ENCODE measurements around the gene SRP54.
A peak's percentile ranks its signal among the peaks of the same experiment; 100 is the strongest.
"Not testable (repeated sequence)": the region's sequence is repeated elsewhere in the genome, so short reads cannot be mapped to it uniquely, and the experiment has no call there.

Gene SRP54

GRCh38 chr14:34985740-34986139, 2.9 kb downstream of the SRP54 start:
- no peak for DNase-seq

DNA sequence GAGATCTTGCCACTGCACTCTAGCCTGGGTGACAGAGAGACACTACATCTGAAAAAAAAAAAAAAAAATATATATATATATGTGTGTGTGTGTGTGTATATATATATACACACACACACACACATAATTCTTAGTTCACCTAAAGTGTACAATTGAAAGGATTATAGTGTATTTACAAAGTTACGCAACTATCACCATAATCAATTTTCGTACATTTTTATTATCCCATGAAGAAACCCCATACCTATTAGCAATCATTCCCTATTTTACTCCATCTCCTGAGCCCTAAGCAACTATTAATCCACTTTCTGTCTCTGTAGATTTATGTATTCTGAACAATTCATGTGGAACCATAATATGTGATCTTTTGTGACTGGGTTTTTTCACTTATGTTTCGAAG, 4.4 kb downstream of the SRP54 start:
- no peak for DNase-seq

- DNase-seq, result no peak
Measured at GRCh38 chr14:34989762-34990161, 7.0 kb downstream of the SRP54 start.

DNA sequence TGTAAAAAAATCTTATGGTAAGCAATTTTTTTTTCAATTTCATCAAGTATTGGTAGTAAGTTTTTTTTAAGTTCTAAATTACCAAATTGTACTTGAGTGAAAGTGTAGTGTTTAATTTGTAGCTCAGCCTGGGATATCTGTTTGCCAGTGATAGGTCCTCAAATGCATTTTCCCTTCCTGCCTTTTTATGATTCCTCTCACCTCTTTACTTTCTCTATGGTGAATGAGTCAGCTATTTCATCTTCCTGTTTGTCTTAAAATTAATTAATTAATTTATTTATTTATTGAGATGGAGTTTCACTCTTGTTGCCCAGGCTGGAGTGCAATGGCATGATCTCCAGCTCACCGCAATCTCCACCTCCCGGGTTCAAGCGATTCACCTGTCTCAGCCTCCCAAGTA, 10.6 kb downstream of the SRP54 start:
- DNase-seq, result no peak

GRCh38 chr14:34994668-34995067, 11.9 kb downstream of the SRP54 start:
- DNase-seq, result no peak

- no peak for DNase-seq
Measured at GRCh38 chr14:34997762-34998161, 15.0 kb downstream of the SRP54 start.

DNA sequence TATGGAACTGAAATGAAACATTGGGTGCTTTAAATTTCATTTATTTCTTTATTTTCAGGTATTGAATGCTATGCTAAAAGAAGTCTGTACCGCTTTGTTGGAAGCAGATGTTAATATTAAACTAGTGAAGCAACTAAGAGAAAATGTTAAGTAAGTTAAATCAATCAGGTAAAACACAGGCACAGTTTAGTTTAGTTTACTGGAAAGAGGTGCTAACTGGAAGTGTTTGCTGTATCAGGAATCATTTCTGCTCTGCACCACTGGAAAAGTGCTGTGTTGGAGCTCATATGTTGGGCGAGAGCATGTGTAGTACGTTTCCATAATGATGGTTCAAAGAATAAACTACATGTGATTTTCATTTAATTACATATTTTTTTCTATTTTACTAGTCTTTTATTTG, 16.7 kb downstream of the SRP54 start:
- DNase-seq, result no peak

DNA sequence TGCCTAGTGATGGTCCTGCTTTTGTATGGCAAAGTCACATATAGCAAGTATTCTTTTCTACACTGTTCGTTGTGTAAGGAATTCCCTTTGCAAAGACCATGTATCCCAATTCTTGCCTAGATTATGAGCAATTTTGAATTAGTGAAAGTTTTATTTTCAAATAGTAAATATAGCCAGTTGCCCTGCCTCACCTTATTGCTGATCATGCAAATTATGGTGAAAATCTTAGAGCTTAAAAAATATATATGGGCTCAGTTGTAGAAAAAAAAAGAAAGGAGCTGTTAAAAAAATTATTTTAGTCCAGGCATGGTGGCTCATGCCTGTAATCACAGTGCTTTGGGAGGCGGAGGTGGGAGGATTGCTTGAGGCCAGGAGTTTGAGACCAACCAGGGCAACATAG, 18.8 kb downstream of the SRP54 start:
- no peak for DNase-seq

DNA sequence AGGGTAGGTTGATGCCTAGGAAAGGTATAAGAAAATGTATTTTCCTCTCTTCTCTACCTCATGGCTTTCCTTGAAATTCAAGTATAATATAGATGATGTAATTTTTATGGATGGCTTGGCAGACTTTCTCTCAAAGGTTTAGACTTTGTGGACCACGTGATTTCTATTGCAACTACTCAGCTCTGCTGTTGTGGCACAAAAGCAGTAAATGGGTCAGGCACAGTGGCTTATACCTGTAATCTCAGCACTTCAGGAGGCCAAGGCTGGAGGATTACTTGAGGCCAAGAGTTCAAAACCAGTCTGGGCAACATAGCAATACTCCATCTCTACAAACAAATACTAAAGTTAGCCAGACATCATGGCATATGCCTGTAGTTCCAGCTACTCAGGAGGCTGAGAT, 22.0 kb downstream of the SRP54 start:
- DNase-seq, result no peak

- no peak for DNase-seq
Measured at GRCh38 chr14:35016568-35016967, 33.8 kb downstream of the SRP54 start.

- no peak for DNase-seq
Measured at GRCh38 chr14:35020713-35021112, 37.9 kb downstream of the SRP54 start.

DNA sequence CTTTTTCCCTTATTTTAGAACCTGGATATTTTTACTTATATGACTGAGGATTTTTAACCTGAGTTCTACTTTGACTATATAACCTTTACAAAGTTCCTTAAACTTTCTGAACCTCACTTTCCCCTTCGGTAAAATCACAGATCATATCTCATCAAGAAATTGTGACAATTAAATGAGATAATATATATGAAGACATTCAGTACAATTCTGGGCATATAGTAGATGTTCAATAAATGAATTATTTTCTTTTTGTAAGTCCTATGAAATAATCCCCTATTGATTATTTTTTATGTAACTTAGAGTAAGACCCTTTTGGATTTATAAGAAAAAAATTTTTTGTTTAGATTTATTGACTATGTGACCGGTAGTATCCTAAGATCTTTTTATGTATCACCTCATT, 45.6 kb downstream of the SRP54 start:
- DNase-seq, result no peak

DNA sequence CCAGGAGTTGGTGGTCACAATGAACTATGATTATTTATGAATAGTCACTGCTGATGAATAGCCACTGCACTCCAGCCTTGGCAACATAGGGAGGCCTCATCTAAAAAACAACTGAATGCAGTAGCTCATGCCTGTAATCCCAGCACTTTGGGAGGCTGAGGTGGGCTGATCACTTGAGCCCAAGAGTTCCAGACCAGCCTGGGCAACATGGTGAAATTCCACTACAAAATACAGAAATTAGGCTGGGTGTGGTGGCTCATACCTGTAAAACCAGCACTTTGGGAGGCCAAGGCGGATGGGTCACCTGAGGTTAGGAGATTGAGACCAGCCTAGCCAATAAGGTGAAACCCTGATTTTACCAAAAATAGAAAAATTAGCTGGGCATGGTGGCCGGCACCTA, 49.8 kb downstream of the SRP54 start:
- no peak for DNase-seq

- DNase-seq, result no peak
Measured at GRCh38 chr14:35034440-35034833, 51.6 kb downstream of the SRP54 start.

DNA sequence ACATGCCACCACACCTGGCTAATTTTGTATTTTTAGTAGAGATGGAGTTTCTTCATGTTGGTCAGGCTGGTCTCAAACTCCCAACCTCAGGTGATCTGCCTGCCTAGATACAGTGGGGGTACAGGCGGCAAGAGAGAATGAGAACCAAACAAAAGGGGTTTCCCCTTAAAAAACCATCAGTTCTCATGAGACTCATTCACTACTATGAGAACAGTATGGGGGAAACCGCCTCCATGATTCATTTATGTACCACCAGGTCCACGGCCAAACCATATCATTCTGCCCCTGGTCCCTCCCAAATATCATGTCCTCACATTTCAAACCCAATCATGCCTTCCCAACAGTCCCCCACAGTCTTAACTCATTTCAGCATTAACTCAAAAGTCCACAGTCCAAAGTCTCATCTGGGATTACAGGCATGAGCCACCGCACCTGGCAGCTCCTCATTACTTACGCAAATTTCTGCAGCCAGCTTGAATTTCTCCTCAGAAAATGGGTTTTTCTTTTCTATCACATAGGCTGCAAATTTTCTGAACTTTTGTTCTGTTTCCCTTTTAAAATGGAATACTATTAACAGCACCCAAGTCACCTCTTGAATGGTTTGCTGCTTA, 52.3 kb downstream of the SRP54 start:
- DNase-seq, result not testable (repeated sequence)

- DNase-seq, result not testable (repeated sequence)
Measured at GRCh38 chr14:35038312-35038711, 55.5 kb downstream of the SRP54 start.

DNA sequence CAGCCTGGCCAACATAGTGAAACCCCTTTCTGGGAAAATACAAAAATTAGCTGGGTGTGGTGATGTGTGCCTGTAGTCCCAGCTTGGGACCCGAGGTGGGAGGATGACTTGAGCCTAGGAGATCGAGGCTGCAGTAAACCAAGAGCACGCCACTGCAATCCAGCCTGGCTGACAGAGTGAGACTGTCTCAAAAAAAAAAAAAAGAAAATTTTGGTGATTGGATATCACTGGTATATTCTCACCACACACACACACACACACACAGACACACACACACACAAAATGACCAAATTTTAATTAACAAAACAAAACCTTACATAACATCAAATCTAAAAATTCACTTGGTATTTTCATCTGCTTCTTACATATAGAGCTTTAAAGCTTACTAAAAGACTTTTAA, 59.8 kb downstream of the SRP54 start:
- DNase-seq, result no peak

DNA sequence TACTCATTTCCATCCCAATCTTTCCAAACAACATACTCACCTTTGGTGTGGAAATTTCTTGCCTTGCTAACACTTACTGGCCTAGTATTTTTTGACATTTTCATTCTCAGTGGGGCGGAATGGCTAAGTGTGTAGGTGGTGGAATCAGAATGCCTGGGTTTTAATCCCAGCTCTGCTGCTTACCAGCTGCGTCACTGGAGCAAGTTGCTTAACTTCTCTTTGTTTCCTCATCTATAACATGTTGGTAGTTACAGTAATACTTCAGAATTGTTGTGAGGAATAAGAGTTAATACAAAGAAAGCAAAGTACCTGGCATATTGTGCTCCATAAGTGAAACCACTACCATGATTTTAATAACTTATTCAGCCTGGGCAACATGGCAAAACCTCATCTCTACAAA, 60.3 kb downstream of the SRP54 start:
- no peak for DNase-seq

- no peak for DNase-seq
Measured at GRCh38 chr14:35044939-35045797, 62.4 kb downstream of the SRP54 start.

- DNase-seq, result no peak
Measured at GRCh38 chr14:35045798-35046047, 62.9 kb downstream of the SRP54 start.

GRCh38 chr14:35046048-35046750, 63.4 kb downstream of the SRP54 start, which contains the start of gene FAM177A1:
TSS of gene FAM177A1 (plus strand) at chr14:35046272. CDS start at chr14:35046464, 192 bp downstream.
- DNase-seq, result peak; percentile 98

GRCh38 chr14:35046751-35047536, 64.2 kb downstream of the SRP54 start:
- no peak for DNase-seq

DNA sequence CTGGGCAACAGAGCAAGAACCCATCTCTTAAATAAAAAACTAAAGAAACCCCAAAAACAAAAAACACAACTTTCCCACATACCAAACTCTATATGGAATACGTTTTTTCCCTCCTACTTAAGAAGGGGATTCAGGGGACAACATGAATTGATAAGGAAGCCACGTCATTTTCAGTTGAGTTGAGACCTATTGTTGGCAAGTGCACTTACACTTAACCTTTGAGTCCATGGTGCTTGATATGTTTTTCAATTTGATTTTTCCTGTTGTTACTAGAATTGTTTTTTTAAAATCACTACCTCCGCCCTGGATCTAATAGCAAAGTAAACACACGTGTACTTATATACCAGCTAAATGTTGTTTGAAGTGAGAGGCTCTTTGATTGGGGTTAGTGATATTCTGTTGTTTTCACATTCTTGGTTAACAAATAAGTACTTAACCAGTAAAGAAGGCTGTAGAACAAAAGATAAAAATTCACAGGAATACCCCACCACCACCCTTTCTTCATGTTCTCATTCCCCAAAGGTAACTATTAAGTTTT, 65.3 kb downstream of the SRP54 start:
- no peak for DNase-seq

All from activated T-cell treated with anti-CD3 and anti-CD28 coated beads, Interleukin-2, amount 50 U/mL, for 1 hour (primary cell).